OCI-M2 (cell line): ENCODE data around the gene MAF.

Experiments
- DNase-seq: peaks from one replicate; lab custom pipeline; 2025; ENCODE audit not compliant: unreplicated experiment; lab: John Stamatoyannopoulos, UW

MAF gene

GRCh38 chr16:79547085-79547484 lies 53.5 kb downstream of the MAF start:
- DNase-seq = no peak
